Activated T-cell treated with anti-CD3 and anti-CD28 coated beads, Interleukin-2, amount 50 U/mL, for 24 hours (primary cell): ENCODE measurements around the gene DET1.
"Not testable (repeated sequence)": the region's sequence is repeated elsewhere in the genome, so short reads cannot be mapped to it uniquely, and the experiment has no call there.

Source experiments
- DNase-seq: peaks from one replicate; pipeline ENCODE4 v3.0.0-alpha.2; 2020
- H3K27ac Mint-ChIP-seq: 2 replicates; pipeline ENCODE4 v1.8.0; 2020; ENCODE audit warnings: mild to moderate bottlenecking, mixed read lengths
- H3K27me3 Mint-ChIP-seq: 2 replicates; pipeline ENCODE4 v1.8.0; 2020; ENCODE audit warnings: mixed read lengths
- H3K36me3 Mint-ChIP-seq: 2 replicates; pipeline ENCODE4 v1.8.0; 2020; ENCODE audit warnings: low read depth, mixed read lengths
- H3K4me1 Mint-ChIP-seq: 2 replicates; pipeline ENCODE4 v1.8.0; 2020; ENCODE audit warnings: low read depth, mixed read lengths
- H3K4me3 Mint-ChIP-seq: 2 replicates; pipeline ENCODE4 v1.8.0; 2020; ENCODE audit warnings: mild to moderate bottlenecking, moderate library complexity, mixed read lengths
- H3K9me3 Mint-ChIP-seq: 2 replicates; pipeline ENCODE4 v1.8.0; 2020; ENCODE audit warnings: mixed read lengths

DET1 gene

DNA sequence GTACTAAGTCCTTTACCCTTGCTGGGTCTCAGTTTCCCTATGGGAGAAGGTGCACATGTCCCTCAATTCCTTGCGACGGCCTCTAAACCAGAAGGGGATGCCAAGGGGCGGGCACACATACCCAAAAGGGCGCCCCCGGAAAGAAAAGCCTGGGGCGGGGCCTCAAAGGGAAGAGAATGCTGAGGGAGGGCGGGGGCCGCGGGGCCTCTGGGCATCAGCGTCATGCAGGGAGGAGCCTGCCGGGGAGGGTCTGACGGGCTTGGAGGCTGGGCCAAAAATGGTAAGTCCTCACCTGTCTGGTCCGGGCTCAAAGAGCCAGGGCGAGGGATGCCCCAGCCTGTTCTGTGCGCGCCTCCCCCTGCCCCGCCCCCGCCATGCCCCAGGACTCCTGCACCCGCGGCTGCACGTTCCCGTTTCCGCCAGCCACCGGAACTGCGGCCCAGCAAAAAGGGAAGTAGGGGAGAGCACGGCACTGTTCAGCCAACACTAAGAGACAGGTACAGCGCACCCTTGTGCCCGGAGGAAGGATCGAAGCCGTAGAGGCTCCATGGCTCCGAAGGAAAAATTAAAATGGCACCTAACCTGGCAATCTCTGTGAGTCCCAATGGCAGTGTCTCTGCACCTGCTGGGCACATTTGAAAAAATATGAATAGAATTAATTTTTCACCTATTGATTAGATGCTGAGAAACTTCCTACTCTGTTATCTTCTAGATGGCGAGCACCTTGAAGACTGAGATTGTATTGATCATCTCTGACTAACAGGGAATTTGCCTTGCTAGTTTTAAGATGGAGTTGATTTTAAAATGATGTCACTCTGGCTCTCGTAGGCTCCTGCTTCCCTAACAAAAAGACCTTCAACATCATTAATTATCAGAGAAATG is at the start of gene DET1:
TSS of gene DET1 (minus strand) at position 434 of the 882 bp plus-strand sequence. CDS start 14,976 bp downstream, outside the sequence.
- peaks cover 11% of the 10 kb centered on the region for H3K36me3 Mint-ChIP-seq
- H3K4me1 Mint-ChIP-seq = peaks cover 23% of the 10 kb centered on the region
- no peaks in the 10 kb centered on the region for H3K27me3 Mint-ChIP-seq
- DNase-seq = peak; percentile 95
- H3K4me3 Mint-ChIP-seq = peak within 1 kb of the TSS; percentile 91
- peak within 1 kb of the TSS; percentile 96 for H3K27ac Mint-ChIP-seq
- H3K9me3 Mint-ChIP-seq = peaks cover 6% of the 10 kb centered on the region

DNA sequence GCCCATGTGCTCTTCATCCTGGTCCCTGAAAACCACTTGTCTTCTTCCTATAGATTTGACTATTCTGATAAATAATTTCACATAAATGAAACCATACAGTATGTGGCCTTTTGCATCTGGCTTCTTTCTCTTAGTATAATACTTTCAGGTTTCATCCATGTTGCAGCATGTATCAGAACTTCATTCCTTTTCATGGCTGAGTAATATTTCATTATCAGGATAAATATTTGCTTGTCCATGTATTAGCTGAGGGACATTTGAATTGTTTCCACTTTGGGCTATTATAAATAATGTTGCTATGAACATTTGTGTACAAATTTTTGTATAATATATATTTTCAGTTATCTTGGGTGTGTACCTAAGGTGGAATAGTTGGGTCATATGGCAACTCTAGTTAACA is 44.9 kb upstream of the DET1 start:
- no peak overlapping the region for H3K4me3 Mint-ChIP-seq
- no peaks in the 10 kb centered on the region for H3K36me3 Mint-ChIP-seq
- no peaks in the 10 kb centered on the region for H3K9me3 Mint-ChIP-seq
- H3K4me1 Mint-ChIP-seq = peaks cover 5% of the 10 kb centered on the region
- no peak overlapping the region for H3K27ac Mint-ChIP-seq
- H3K27me3 Mint-ChIP-seq = no peaks in the 10 kb centered on the region
- DNase-seq = no peak

DNA sequence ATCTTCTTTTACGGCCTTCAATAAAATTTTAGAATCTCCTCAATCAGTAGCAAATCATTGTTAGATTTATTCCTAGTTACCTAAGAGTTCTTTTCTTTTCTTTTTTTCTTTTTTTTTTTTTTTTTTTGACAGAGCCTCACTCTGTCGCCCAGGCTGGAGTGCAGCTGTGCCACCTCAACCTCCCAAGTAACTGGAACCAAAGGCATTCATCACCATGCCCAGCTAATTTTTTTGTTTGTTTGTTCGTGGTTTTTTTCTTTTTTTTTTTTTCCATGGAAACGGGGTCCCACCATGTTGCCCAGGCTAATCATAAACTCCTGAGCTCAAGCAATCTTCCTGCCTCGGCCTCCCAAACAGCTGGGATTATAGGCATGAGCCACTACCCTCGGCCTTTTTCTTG is 44.3 kb upstream of the DET1 start:
- no peak for DNase-seq
- Mint-ChIP-seq H3K27ac (no peak overlapping the region), H3K9me3 (no peaks in the 10 kb centered on the region), H3K36me3 (no peaks in the 10 kb centered on the region), H3K27me3 (no peaks in the 10 kb centered on the region), H3K4me1 (peaks cover 5% of the 10 kb centered on the region), H3K4me3 (no peak overlapping the region)

DNA sequence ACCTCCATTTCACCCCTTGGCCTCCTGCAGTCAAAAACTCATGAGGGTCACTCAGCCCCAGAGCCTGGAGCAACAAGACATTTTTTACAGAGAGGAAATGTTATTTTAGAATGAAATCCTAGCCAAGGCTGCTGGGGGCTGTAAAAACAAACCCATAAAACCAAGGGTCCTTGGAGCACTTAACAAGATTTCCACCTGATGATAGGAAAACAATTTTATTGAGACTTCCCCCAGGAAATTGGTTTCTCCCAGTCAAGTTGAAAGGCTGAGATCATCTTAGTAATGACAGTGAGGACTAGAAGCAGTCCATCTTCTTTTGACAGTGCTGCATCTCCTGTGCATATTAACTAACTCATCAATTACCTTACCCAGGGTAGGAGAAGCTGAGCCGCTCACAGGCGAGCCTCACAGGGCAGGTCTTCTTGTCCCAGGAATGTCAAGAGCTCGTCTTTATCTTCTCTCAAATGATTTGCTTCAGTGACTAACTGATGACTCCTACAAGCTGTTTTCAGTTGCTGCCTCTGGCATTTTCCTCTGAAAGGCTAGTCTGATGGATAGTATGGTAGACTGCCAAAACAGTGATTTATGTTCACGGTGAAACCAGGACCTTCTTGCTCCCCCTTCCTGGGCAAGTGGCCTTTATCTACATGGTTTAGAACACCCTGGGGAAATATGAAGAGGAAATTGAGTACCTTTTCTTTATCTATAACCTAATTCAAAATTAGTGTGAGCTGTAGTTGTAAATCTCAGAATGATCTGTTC is 40.1 kb upstream of the DET1 start:
- peaks cover 3% of the 10 kb centered on the region for H3K27me3 Mint-ChIP-seq
- DNase-seq = no peak
- H3K4me3 Mint-ChIP-seq = no peak overlapping the region
- H3K4me1 Mint-ChIP-seq = no peaks in the 10 kb centered on the region
- H3K27ac Mint-ChIP-seq = no peak overlapping the region
- no peaks in the 10 kb centered on the region for H3K36me3 Mint-ChIP-seq
- no peaks in the 10 kb centered on the region for H3K9me3 Mint-ChIP-seq

DNA sequence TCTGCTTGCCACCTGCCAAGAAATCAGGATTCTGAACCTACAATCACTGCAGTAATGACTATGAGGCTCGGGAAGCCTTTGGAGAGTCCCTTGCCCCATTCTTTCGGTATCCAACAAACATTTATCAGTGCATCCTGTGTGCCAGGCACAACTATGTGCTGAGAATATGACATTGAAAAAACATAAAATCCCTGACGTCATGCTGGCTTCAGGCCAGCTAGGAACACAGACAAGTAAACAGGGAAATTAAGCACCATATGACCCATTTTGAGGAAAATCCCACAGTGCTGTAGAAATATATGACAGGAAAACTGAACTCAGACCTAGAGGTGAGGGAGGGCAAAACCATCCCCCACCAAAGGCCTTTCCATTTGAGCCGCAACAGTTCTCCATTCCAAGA is 34.1 kb upstream of the DET1 start:
- H3K36me3 Mint-ChIP-seq = no peaks in the 10 kb centered on the region
- no peaks in the 10 kb centered on the region for H3K4me1 Mint-ChIP-seq
- H3K27ac Mint-ChIP-seq = no peak overlapping the region
- no peaks in the 10 kb centered on the region for H3K9me3 Mint-ChIP-seq
- no peak overlapping the region for H3K4me3 Mint-ChIP-seq
- DNase-seq = no peak
- H3K27me3 Mint-ChIP-seq = peaks cover 3% of the 10 kb centered on the region

DNA sequence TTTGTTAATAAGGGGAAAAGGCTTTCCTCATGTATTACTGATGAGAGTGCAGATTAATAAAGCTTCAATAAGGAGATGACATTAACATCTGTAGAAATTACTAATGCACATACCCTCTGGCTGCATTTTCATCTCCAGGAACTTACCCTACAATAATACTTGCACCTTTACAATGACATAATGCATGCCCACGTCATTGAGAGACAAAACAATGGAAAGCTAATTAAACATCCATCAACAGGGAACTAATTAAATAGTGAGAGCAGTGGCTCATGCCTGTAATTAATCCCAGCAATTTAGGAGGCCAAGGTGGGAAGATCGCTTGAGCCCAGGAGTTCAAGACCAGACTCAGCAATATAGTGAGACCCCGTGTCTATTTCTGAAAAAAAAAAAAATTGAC is 32.8 kb upstream of the DET1 start:
- no peaks in the 10 kb centered on the region for H3K4me1 Mint-ChIP-seq
- DNase-seq = no peak
- H3K9me3 Mint-ChIP-seq = no peaks in the 10 kb centered on the region
- no peak overlapping the region for H3K27ac Mint-ChIP-seq
- H3K27me3 Mint-ChIP-seq = peaks cover 3% of the 10 kb centered on the region
- no peaks in the 10 kb centered on the region for H3K36me3 Mint-ChIP-seq
- no peak overlapping the region for H3K4me3 Mint-ChIP-seq

DNA sequence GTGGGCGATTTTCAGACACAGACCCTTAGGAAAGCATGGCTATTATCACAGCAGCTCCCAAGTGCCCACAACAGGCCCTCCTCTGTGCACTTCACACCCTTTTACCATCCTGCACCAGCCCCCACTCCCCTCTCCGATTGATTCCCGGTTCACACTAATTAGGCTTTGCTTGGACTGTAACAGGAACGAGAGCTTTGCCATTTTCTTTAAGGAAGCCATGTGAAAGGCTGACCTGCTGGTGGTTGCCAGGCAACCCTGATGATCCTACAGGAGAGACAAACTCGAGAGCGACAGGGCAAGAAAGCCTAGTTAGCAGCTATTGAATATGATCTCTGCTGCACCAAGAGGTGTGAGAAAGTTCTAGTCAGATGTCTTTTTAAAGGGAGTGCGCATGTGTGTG is 28.2 kb upstream of the DET1 start:
- no peak for DNase-seq
- Mint-ChIP-seq H3K27ac (no peak overlapping the region), H3K9me3 (no peaks in the 10 kb centered on the region), H3K4me1 (no peaks in the 10 kb centered on the region), H3K4me3 (no peak overlapping the region), H3K36me3 (no peaks in the 10 kb centered on the region), H3K27me3 (no peaks in the 10 kb centered on the region)

DNA sequence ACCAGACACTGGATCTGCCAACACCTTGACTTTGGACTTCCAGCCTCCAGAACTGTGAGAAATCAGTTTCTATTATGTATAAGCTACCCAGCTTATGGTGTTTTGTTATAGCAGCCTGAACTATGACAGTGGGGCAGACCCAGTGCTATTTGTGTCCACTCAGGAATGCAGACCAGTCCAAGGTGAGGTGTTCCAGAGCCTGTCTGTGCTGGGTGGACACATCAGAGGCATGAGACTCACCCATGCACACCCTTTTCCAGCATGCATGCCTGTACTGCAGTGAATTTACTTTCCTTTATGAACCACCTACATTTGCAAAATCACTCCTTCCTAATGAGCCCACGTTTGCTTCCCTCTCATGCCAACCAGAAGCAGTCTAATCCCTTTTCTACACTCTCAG is 27.6 kb upstream of the DET1 start:
- H3K9me3 Mint-ChIP-seq = no peaks in the 10 kb centered on the region
- no peaks in the 10 kb centered on the region for H3K27me3 Mint-ChIP-seq
- H3K36me3 Mint-ChIP-seq = no peaks in the 10 kb centered on the region
- H3K4me1 Mint-ChIP-seq = no peaks in the 10 kb centered on the region
- H3K27ac Mint-ChIP-seq = no peak overlapping the region
- no peak for DNase-seq
- H3K4me3 Mint-ChIP-seq = no peak overlapping the region

DNA sequence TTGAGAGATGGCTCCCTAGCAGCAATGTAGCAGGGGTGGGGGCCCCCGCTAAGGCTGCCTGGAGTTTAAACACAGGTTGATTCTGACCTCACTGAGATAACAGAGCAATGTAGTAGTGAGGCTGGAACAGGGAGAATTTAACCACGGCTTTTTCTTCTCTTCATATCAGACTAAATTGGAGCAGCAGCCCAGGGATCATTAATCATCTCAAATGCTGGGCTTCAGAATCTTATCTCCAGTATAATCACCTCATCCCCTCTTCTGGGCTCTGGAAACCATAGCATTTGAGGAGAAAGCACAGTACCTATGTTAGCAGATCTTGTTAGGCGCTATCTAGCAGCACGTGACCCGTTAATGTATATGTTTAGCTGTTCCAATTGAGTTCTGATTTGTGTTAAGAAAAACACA is 25.4 kb upstream of the DET1 start:
- Mint-ChIP-seq H3K36me3 (no peaks in the 10 kb centered on the region), H3K27ac (no peak overlapping the region), H3K4me3 (no peak overlapping the region), H3K27me3 (no peaks in the 10 kb centered on the region), H3K4me1 (no peaks in the 10 kb centered on the region), H3K9me3 (no peaks in the 10 kb centered on the region)
- DNase-seq = no peak

DNA sequence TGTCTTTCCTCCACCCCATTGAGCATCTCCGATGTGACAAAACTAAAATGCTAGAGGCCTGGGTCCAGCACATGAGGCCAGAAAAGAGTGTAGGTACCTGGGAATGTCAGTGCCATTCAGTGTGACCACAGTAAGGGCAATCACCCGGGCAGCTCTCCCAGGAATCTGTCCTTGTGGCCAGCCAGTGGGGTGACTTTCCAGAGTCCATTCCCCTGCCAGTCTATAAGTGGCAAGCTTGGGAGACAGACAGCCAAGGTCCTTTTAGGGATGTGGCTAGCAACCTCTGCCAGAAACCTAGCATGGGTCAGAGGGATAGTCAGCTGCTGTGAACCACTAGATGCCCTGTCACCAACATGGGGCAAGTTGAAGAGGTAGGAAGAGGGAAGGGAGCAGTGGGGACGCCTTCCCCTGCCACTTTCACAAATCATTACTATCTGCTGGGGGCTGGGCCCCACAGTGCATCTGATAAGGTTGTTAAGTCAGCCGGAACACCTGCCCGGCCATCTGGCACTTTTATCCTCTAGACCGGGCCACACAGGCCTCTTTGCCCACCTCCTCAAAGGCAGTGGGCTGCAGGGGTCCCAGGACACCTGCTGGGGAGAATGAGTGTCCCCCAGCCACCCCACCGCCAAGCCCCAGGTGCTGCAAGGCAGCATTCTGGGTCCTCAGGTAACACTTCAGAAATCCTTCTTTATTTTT is 24.8 kb upstream of the DET1 start:
- H3K4me1 Mint-ChIP-seq = no peaks in the 10 kb centered on the region
- H3K27ac Mint-ChIP-seq = no peak overlapping the region
- no peaks in the 10 kb centered on the region for H3K9me3 Mint-ChIP-seq
- DNase-seq = no peak
- no peaks in the 10 kb centered on the region for H3K27me3 Mint-ChIP-seq
- H3K36me3 Mint-ChIP-seq = no peaks in the 10 kb centered on the region
- H3K4me3 Mint-ChIP-seq = no peak overlapping the region

DNA sequence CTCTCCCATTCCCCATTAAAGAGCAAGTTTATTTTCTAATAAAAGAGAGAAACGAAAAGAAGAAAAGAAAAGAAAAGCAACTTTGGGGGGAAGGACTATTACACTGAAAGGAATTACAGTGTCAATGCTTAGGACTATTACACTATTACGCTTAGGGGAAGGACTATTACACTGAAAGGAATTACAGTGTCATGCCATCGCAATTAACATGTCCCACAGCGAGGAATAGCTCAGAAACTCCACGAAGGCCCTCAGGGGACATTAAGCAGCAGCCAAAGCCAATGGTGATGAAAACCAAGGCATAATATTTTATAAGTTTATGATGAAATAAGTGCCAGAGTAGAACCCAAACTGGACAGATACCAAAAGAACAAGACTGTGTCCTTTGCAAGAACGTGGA is 22.1 kb upstream of the DET1 start:
- H3K27me3 Mint-ChIP-seq = no peaks in the 10 kb centered on the region
- no peaks in the 10 kb centered on the region for H3K36me3 Mint-ChIP-seq
- H3K27ac Mint-ChIP-seq = no peak overlapping the region
- H3K4me1 Mint-ChIP-seq = no peaks in the 10 kb centered on the region
- DNase-seq = no peak
- no peak overlapping the region for H3K4me3 Mint-ChIP-seq
- H3K9me3 Mint-ChIP-seq = no peaks in the 10 kb centered on the region

DNA sequence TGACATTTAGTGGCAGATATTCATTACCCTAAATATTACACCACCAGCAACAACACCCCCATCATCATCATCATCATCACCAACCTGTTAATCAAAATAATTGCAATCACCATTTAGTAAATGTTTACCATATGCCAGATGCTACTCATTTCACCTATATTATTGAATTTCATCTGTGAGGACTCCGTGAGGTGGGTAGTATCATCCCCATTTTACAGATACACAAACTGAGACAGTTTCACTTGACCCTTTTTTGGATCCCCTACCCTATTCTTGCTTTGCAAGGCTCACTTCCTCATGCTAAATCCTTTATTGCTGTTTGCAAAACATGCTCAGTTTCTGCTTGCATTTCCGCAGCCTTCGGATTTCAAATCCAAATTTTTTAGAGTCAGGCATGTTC is 18.3 kb upstream of the DET1 start:
- Mint-ChIP-seq H3K9me3 (no peaks in the 10 kb centered on the region), H3K36me3 (no peaks in the 10 kb centered on the region), H3K27me3 (peaks cover 2% of the 10 kb centered on the region), H3K4me3 (no peak overlapping the region), H3K4me1 (no peaks in the 10 kb centered on the region), H3K27ac (no peak overlapping the region)
- no peak for DNase-seq

DNA sequence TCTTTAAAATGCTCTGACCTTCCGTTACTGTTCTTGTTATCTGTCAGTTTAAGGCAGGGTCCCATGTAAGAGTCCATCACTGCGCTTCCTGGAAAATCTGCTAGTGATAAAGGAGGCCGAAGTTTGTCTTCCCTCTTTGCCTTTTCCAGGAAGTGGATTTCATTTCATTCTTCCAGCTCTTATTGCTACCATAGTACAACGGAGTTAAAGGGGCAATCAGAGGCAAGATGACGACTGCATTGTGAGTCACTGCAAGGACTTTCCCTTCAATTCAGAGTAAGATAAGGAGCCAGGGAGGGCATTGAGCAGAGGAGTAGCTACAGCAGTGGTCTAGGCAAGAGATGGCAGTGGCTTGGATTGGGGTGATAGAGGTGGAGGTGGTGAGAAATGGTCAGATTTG is 17.2 kb upstream of the DET1 start:
- Mint-ChIP-seq H3K36me3 (no peaks in the 10 kb centered on the region), H3K9me3 (no peaks in the 10 kb centered on the region), H3K27me3 (peaks cover 5% of the 10 kb centered on the region), H3K27ac (no peak overlapping the region), H3K4me3 (no peak overlapping the region), H3K4me1 (no peaks in the 10 kb centered on the region)
- DNase-seq = no peak

DNA sequence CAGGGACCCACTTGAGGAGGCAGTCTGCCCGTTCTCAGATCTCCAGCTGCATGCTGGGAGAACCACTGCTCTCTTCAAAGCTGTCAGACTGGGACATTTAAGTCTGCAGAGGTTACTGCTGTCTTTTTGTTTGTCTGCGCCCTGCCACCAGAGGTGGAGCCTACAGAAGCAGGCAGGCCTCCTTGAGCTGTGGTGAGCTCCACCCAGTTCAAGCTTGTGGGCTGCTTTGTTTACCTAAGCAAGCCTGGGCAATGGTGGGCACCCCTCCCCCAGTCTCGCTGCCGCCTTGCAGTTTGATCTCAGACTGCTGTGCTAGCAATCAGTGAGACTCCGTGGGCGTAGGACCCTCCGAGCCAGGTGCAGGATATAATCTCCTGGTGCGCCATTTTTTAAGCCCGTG is 13.1 kb upstream of the DET1 start:
- H3K9me3 Mint-ChIP-seq, H3K4me1 Mint-ChIP-seq, H3K36me3 Mint-ChIP-seq, DNase-seq, H3K27ac Mint-ChIP-seq, H3K4me3 Mint-ChIP-seq: not testable (repeated sequence)
- H3K27me3 Mint-ChIP-seq = peaks cover 13% of the 10 kb centered on the region

DNA sequence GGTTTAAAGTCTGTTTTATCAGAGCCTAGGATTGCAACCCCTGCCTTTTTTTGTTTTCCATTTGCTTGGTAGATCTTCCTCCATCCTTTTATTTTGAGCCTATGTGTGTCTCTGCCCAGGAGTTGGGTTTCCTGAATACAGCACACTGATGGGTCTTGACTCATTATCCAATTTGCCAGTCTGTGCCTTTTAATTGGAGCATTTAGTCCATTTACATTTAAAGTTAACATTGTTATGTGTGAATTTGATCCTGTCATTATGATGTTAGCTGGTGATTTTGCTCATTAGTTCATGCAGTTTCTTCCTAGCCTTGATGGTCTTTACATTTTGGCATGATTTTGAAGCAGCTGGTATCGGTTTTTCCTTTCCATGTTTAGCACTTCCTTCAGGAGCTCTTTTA is 11.5 kb upstream of the DET1 start:
- not testable (repeated sequence) for H3K9me3 Mint-ChIP-seq, H3K4me3 Mint-ChIP-seq, H3K36me3 Mint-ChIP-seq, DNase-seq, H3K4me1 Mint-ChIP-seq, H3K27ac Mint-ChIP-seq
- H3K27me3 Mint-ChIP-seq = peaks cover 13% of the 10 kb centered on the region
